Vagina (tissue), 2 donors: ENCODE measurements around the gene CDHR1. TPM values are rescaled to one million over a fixed set of nuclear protein-coding genes. Genes with fewer than 3 reads are reported as not detected.

Source experiments
- DNase-seq, 2 donors: peaks; one replicate each; pipeline ENCODE4 v3.0.0-alpha.2; 2017; ENCODE audit errors: extremely low spot score in 2 of 2
- H3K27ac ChIP-seq: fragments of 200-600 bp; sonication (generic); one replicate; pipeline ENCODE4 v1.5.1; 2019
- H3K27me3 ChIP-seq: fragments of 200-600 bp; sonication (generic); one replicate; pipeline ENCODE4 v1.5.1; 2019
- H3K36me3 ChIP-seq, 2 donors: fragments of 200-600 bp; sonication (generic); one replicate each; pipeline ENCODE4 v1.5.1; 2017 to 2019
- H3K4me1 ChIP-seq: fragments of 200-600 bp; sonication (generic); one replicate; pipeline ENCODE4 v1.5.1; 2019
- H3K4me3 ChIP-seq, 2 donors: fragments of 200-600 bp; sonication (generic); 1 replicate in 1 of 2; 2 replicates in 1 of 2; pipeline ENCODE4 v1.5.1; 2016 to 2019
- H3K9me3 ChIP-seq: fragments of 200-600 bp; sonication (generic); one replicate; pipeline ENCODE4 v1.5.1; 2019
- CTCF ChIP-seq, 3 experiments: fragments of 450-650 bp in 2 of 3; fragments of 200-600 bp in 1 of 3; sonication (generic) in 1 of 3; IDR thresholded peaks; one replicate each; pipeline ENCODE4 v1.5.1; 2017 to 2019; ENCODE audit warnings: antibody characterized with exemption in 3 of 3, mild to moderate bottlenecking in 2 of 3, moderate library complexity in 2 of 3
- POLR2A ChIP-seq, 2 donors: fragments of 450-650 bp; IDR thresholded peaks; one replicate each; pipeline ENCODE4 v1.6.1; 2017; ENCODE audit warnings: antibody characterized with exemption in 2 of 2, mild to moderate bottlenecking in 2 of 2, moderate library complexity in 2 of 2
- POLR2AphosphoS5 ChIP-seq, 2 donors: sonication (generic); formaldehyde crosslinking; IDR thresholded peaks; one replicate each; pipeline ENCODE4 v1.9.0; 2017; ENCODE audit warnings: antibody characterized with exemption in 2 of 2, mild to moderate bottlenecking in 2 of 2, low read depth in 1 of 2; ENCODE audit not compliant: insufficient read depth in 1 of 2
- intact Hi-C: fragments of 100-400 bp; cut with DNase I; formaldehyde crosslinking; loops from one replicate; pipeline ENCODE4 v1.15.1; 2023
- total RNA-seq: library from RNA; depleted of rRNA; stranded (reverse); fragments of >200 nt; gene quantifications from one replicate; pipeline ENCODE4 v1.2.3, GENCODE V29; 2016

Gene CDHR1
- total RNA-seq, 1 donor from 2014 or later: 6.4 TPM

GRCh38 chr10:84261236-84261915, 67.0 kb downstream of the CDHR1 start:
- H3K4me3 ChIP-seq: no peak overlapping the region
- H3K36me3 ChIP-seq: no peaks in the 10 kb centered on the region
- H3K27ac ChIP-seq: no peak overlapping the region
- intact Hi-C loops: loop anchor here (5.0 kb wide), 1 partner anchor 276 kb away; no protein-coding TSS in a partner anchor
- H3K9me3 ChIP-seq: no peaks in the 10 kb centered on the region
- H3K27me3 ChIP-seq: no peaks in the 10 kb centered on the region
- no peak for TF ChIP-seq POLR2AphosphoS5 (IDR thresholded peaks at IDR 0.05; ENCODE audit: insufficient read depth in 1 of 2, low read depth in 1 of 2)
- no peak for TF ChIP-seq POLR2A (IDR thresholded peaks at IDR 0.05)
- TF ChIP-seq CTCF (IDR thresholded peaks at IDR 0.05): no peak
- no peaks in the 10 kb centered on the region for H3K4me1 ChIP-seq
- DNase-seq: peak in 1 of 2 donors; percentile 46

- TF ChIP-seq POLR2AphosphoS5 (IDR thresholded peaks at IDR 0.05; ENCODE audit: insufficient read depth in 1 of 2, low read depth in 1 of 2) (no peak), CTCF (IDR thresholded peaks at IDR 0.05) (no peak), POLR2A (IDR thresholded peaks at IDR 0.05) (no peak)
- Histone ChIP-seq H3K4me3 (no peak overlapping the region), H3K4me1 (no peaks in the 10 kb centered on the region), H3K36me3 (no peaks in the 10 kb centered on the region), H3K27ac (no peak overlapping the region), H3K27me3 (no peaks in the 10 kb centered on the region), H3K9me3 (no peaks in the 10 kb centered on the region)
- intact Hi-C loops: loop anchor here (5.0 kb wide), 1 partner anchor 275 kb away; no protein-coding TSS in a partner anchor
- DNase-seq: peak; percentile 69 to 84
Observed at GRCh38 chr10:84262190-84262956, 68.0 kb downstream of the CDHR1 start.

- intact Hi-C loops: loop anchor here (5.0 kb wide), 1 partner anchor 274 kb away; no protein-coding TSS in a partner anchor
- DNase-seq: no peak
- H3K27me3 ChIP-seq: no peaks in the 10 kb centered on the region
- H3K36me3 ChIP-seq: no peaks in the 10 kb centered on the region
- H3K27ac ChIP-seq: no peak overlapping the region
- no peak for TF ChIP-seq CTCF (IDR thresholded peaks at IDR 0.05)
- no peak for TF ChIP-seq POLR2A (IDR thresholded peaks at IDR 0.05)
- no peak for TF ChIP-seq POLR2AphosphoS5 (IDR thresholded peaks at IDR 0.05; ENCODE audit: insufficient read depth in 1 of 2, low read depth in 1 of 2)
- no peak overlapping the region for H3K4me3 ChIP-seq
- H3K4me1 ChIP-seq: no peaks in the 10 kb centered on the region
- H3K9me3 ChIP-seq: no peaks in the 10 kb centered on the region
Observed at GRCh38 chr10:84263716-84264115, 69.4 kb downstream of the CDHR1 start.

GRCh38 chr10:84264611-84265141, 70.3 kb downstream of the CDHR1 start:
- Histone ChIP-seq H3K27me3 (no peaks in the 10 kb centered on the region), H3K27ac (no peak overlapping the region), H3K9me3 (no peaks in the 10 kb centered on the region), H3K4me1 (no peaks in the 10 kb centered on the region), H3K4me3 (no peak overlapping the region), H3K36me3 (no peaks in the 10 kb centered on the region)
- peak; percentile 80 to 93 for DNase-seq
- TF ChIP-seq POLR2AphosphoS5 (IDR thresholded peaks at IDR 0.05; ENCODE audit: insufficient read depth in 1 of 2, low read depth in 1 of 2) (no peak), POLR2A (IDR thresholded peaks at IDR 0.05) (no peak), CTCF (IDR thresholded peaks at IDR 0.05) (peak; percentile 71 to 84 (median 82))
- intact Hi-C loops: loop anchor here (5.0 kb wide), 2 partner anchors 108 to 273 kb away; no protein-coding TSS in a partner anchor
